ENCODE measurements around the gene MAP3K21.

The MAP3K21 gene

DNA sequence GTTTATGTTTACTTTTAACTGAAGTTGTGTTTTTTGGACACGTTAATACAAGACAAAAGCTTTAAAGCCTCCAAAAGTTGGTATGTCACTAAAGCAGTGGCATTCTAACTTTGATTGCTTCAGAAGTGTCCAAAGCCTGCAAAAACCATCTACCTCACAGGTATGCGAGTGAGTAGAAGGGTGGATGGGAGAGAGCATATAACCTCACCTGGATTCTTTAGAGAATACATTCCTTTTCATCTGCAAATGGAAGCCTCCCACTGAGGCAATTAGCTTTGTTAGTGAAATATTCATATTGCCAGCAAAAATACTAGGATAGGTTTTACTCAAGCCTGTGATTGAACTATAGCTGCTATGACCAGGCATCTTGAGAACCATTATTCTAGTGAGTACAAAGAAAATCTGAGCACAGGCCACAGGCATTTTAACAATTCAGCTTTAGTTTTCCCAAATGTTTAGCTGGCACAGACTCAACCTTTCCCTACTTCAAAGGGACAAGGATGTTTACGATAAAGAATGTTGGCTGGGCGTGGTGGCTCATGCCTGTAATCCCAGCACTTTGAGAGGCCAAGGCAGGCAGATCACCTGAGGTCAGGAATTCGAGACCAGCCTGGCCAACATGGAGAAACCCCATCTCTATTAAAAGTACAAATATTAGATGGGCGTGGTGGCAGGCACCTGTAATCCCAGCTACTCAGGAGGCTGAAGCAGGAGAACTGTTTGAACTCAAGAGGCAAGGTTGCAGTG lies 39.7 kb downstream of the MAP3K21 start:
- TF ChIP-seq, protein P1, sequence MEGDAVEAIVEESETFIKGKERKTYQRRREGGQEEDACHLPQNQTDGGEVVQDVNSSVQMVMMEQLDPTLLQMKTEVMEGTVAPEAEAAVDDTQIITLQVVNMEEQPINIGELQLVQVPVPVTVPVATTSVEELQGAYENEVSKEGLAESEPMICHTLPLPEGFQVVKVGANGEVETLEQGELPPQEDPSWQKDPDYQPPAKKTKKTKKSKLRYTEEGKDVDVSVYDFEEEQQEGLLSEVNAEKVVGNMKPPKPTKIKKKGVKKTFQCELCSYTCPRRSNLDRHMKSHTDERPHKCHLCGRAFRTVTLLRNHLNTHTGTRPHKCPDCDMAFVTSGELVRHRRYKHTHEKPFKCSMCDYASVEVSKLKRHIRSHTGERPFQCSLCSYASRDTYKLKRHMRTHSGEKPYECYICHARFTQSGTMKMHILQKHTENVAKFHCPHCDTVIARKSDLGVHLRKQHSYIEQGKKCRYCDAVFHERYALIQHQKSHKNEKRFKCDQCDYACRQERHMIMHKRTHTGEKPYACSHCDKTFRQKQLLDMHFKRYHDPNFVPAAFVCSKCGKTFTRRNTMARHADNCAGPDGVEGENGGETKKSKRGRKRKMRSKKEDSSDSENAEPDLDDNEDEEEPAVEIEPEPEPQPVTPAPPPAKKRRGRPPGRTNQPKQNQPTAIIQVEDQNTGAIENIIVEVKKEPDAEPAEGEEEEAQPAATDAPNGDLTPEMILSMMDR (IDR thresholded peaks at IDR 0.05; ENCODE audit: poor library complexity, severe bottlenecking) = no peak
- H3K9me3 ChIP-seq (ENCODE audit: severe bottlenecking) = no peaks in the 10 kb centered on the region
- no peaks in the 10 kb centered on the region for H3K36me3 ChIP-seq (ENCODE audit: low read depth)
- ATAC-seq (ENCODE audit: low read depth) = peak; percentile 23; the same call in 1 of the 3 replicates
- no peaks in the 10 kb centered on the region for H3K27me3 ChIP-seq (ENCODE audit: insufficient read depth, poor library complexity, severe bottlenecking)
- H3K4me1 ChIP-seq (ENCODE audit: insufficient read depth, poor library complexity, severe bottlenecking) = no peaks in the 10 kb centered on the region
- no peak for DNase-seq (ENCODE audit: low spot score)
- no peak overlapping the region for H3K27ac ChIP-seq (ENCODE audit: poor library complexity, severe bottlenecking)
- no peak overlapping the region for H3K4me3 ChIP-seq (ENCODE audit: severe bottlenecking)

DNA sequence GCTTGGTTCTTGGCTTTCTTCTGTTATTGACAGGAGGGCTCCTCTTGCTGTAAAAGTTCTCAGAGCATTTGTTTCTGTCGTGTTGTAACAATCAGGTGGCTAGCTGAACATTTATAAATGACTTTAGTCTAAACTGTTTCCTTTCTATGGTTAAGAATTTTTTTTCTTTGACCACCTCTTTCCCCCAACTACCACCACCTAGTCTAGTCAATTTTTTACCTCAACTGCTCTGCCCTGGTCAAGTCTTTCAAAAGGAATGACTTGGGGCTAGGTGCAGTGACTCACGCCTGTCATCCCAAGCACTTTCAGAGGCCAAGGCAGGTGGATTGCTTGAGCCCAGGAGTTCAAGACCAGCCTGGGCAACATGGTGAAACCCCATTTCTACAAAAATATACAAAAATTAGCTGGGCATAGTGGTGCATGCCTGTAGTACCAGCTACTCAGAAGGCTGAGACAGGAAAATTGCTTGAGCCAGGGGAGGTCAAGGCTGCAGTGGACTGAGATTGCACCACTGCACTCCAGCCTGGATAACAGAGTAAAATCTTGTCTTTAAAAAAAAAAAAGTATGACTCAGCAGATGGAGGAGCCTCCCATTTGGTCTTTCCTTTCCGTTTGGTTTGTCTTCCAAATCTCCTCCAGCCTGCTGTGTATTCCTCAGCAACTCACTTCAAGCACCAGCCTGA lies 40.7 kb downstream of the MAP3K21 start:
- Histone ChIP-seq H3K27ac (ENCODE audit: poor library complexity, severe bottlenecking) (no peak overlapping the region), H3K36me3 (ENCODE audit: low read depth) (no peaks in the 10 kb centered on the region), H3K9me3 (ENCODE audit: severe bottlenecking) (no peaks in the 10 kb centered on the region), H3K27me3 (ENCODE audit: insufficient read depth, poor library complexity, severe bottlenecking) (no peaks in the 10 kb centered on the region), H3K4me1 (ENCODE audit: insufficient read depth, poor library complexity, severe bottlenecking) (no peaks in the 10 kb centered on the region), H3K4me3 (ENCODE audit: severe bottlenecking) (no peak overlapping the region)
- DNase-seq (ENCODE audit: low spot score) = no peak
- TF ChIP-seq, protein P1 (IDR thresholded peaks at IDR 0.05; ENCODE audit: poor library complexity, severe bottlenecking) = no peak
- no peak for ATAC-seq (ENCODE audit: low read depth)

DNA sequence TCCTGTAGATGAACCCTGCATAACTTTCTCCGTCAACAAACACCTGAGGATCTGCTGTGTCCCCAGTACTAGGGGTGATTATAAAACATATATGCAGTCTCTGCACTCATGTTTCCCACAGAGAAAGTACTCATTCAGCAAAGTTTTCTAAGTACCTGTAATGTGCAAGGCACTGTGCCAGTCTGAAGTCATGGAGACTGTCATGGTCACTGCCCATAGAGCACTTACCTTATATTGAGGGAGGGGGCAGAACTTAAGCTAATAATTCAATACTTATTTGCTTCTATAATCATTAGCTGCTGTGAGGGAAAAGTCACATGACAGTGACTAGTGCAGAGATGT lies 41.2 kb downstream of the MAP3K21 start:
- H3K4me3 ChIP-seq (ENCODE audit: severe bottlenecking) = no peak overlapping the region
- TF ChIP-seq, protein P1 (IDR thresholded peaks at IDR 0.05; ENCODE audit: poor library complexity, severe bottlenecking) = no peak
- no peak for DNase-seq (ENCODE audit: low spot score)
- H3K27me3 ChIP-seq (ENCODE audit: insufficient read depth, poor library complexity, severe bottlenecking) = no peaks in the 10 kb centered on the region
- no peaks in the 10 kb centered on the region for H3K9me3 ChIP-seq (ENCODE audit: severe bottlenecking)
- no peaks in the 10 kb centered on the region for H3K4me1 ChIP-seq (ENCODE audit: insufficient read depth, poor library complexity, severe bottlenecking)
- H3K27ac ChIP-seq (ENCODE audit: poor library complexity, severe bottlenecking) = no peak overlapping the region
- no peaks in the 10 kb centered on the region for H3K36me3 ChIP-seq (ENCODE audit: low read depth)
- no peak for ATAC-seq (ENCODE audit: low read depth)

DNA sequence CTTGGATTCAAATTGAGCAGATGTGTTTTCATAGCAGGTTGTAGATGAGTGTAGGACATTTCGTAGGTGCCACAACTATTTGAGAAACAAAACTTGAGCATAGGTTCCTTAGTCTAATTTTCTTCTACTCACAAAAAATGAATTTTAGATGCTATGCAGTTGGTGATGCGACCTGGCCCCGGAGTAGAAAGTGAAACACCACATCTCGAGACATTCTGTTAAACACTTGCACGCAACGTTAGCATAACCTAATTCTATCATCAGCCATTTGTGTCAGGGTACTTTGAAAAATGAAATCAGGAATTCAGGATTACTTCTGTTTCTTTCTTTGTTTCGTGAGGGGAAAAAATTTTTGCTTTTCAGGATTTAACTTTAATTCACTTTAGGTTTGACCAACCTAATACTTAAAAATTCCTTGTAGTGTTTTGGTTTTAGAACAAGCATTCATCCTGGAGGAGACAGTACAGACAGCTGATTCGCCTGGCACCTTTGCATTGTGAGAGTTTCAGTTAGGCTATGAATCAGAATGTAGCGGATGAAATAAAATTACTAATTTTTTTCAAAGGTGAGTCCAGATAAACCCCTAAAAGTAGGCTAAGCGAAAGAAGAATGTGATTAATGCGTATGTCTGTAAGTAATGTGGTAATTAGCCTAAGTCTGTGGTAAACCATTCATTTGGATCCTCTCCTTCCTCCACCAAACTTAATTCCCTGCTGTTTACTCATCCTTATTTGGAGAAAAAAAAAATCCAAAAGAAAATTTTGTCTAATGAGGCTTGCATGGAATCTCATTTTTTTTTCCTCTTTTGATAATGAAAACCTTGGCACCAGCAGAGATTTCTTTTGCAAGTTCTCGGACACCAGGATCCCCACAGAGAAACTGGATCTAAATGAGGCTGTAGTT lies 44.9 kb downstream of the MAP3K21 start:
- H3K9me3 ChIP-seq (ENCODE audit: severe bottlenecking) = no peaks in the 10 kb centered on the region
- DNase-seq (ENCODE audit: low spot score) = no peak
- H3K4me1 ChIP-seq (ENCODE audit: insufficient read depth, poor library complexity, severe bottlenecking) = no peaks in the 10 kb centered on the region
- ATAC-seq (ENCODE audit: low read depth) = no peak
- no peaks in the 10 kb centered on the region for H3K27me3 ChIP-seq (ENCODE audit: insufficient read depth, poor library complexity, severe bottlenecking)
- TF ChIP-seq, protein P1 (IDR thresholded peaks at IDR 0.05; ENCODE audit: poor library complexity, severe bottlenecking) = no peak
- H3K4me3 ChIP-seq (ENCODE audit: severe bottlenecking) = no peak overlapping the region
- H3K27ac ChIP-seq (ENCODE audit: poor library complexity, severe bottlenecking) = no peak overlapping the region
- no peaks in the 10 kb centered on the region for H3K36me3 ChIP-seq (ENCODE audit: low read depth)

Measured in RWPE2 (cell line).